ENCODE results near the gene MBOAT7. TPM values are rescaled to one million over a fixed set of nuclear protein-coding genes. Genes with fewer than 3 reads are reported as not detected.
"Not testable (repeated sequence)": the region's sequence is repeated elsewhere in the genome, so short reads cannot be mapped to it uniquely, and the experiment has no call there.

MBOAT7 gene, protein sequence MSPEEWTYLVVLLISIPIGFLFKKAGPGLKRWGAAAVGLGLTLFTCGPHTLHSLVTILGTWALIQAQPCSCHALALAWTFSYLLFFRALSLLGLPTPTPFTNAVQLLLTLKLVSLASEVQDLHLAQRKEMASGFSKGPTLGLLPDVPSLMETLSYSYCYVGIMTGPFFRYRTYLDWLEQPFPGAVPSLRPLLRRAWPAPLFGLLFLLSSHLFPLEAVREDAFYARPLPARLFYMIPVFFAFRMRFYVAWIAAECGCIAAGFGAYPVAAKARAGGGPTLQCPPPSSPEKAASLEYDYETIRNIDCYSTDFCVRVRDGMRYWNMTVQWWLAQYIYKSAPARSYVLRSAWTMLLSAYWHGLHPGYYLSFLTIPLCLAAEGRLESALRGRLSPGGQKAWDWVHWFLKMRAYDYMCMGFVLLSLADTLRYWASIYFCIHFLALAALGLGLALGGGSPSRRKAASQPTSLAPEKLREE
- total RNA-seq (2014; rRNA removed; shearing (Covaris generic); ENCODE audit: low replicate concordance) = 85.6 and 90.0 TPM in 2 replicates

DNA sequence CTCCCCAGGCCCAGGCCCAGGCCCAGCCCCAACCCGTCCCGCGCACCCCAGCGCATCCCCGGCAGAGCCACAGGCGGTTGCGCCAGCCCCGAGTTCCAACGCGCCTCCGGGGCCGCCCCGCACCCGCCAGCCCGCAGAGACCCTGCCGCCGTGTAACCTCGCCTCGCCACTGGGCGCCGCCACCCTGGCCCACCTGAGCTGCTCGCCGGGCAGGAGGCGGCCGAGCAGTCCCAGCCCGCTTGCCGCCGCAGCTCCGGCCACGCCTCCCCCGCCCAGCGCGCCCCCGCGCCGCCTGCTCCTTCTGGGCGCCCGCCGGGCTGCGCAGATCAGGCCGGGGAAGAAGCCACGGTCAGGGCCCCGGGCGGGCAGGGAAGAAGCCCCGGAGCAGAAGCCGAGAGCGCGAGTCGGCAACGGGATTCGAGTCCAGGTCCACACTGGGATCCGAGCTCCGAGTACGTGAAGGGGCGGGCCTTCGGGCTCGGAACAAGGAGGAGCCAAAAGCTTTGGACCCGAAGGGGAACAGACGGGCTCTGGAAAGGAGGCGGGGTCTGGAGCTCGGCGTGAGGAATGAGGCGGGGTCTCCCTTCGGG lies at the start of gene MBOAT7:
MBOAT7 (minus strand) TSS at position 436 of the 590 bp plus-strand sequence. CDS start 1,072 bp downstream, outside the sequence.
- Histone ChIP-seq H4K20me1 (ENCODE audit: insufficient read depth, low read depth, low read length) (no peaks in the 10 kb centered on the region), H3K27me3 (ENCODE audit: low read length) (no peaks in the 10 kb centered on the region), H2AFZ (ENCODE audit: low read length) (peak within 1 kb of the TSS; percentile 68), H3K27ac (ENCODE audit: low read length) (peak within 1 kb of the TSS; percentile 83), H3K9me2 (replicated peaks; ENCODE audit: insufficient read depth, low read length) (no peaks in the 10 kb centered on the region), H3K9ac (ENCODE audit: low read length) (peak within 1 kb of the TSS; percentile 90), H3K4me3 (ENCODE audit: low read length) (peak within 1 kb of the TSS; percentile 76), H3K4me2 (ENCODE audit: low read depth, low read length, poor library complexity, severe bottlenecking) (peak within 1 kb of the TSS; percentile 90), H3K4me1 (ENCODE audit: low read length) (peaks cover 22% of the 10 kb centered on the region), H3K9me3 (ENCODE audit: low read length) (no peaks in the 10 kb centered on the region), H3K79me2 (ENCODE audit: low read length) (peaks cover 47% of the 10 kb centered on the region), H3K36me3 (ENCODE audit: insufficient read depth, low read length) (peaks cover 15% of the 10 kb centered on the region; the same call in 1 of the 2 replicates)
- DNase-seq = no peak

GRCh38 chr19:54233941-54234340 lies 44.6 kb upstream of the MBOAT7 start:
- no peak for DNase-seq
- Histone ChIP-seq H3K4me1 (ENCODE audit: low read length) (no peaks in the 10 kb centered on the region), H3K36me3 (ENCODE audit: insufficient read depth, low read length) (no peaks in the 10 kb centered on the region), H2AFZ (ENCODE audit: low read length) (no peak overlapping the region), H4K20me1 (ENCODE audit: insufficient read depth, low read depth, low read length) (no peaks in the 10 kb centered on the region), H3K9me2 (replicated peaks; ENCODE audit: insufficient read depth, low read length) (no peaks in the 10 kb centered on the region), H3K27me3 (ENCODE audit: low read length) (no peaks in the 10 kb centered on the region), H3K9me3 (ENCODE audit: low read length) (no peaks in the 10 kb centered on the region), H3K79me2 (ENCODE audit: low read length) (no peaks in the 10 kb centered on the region), H3K27ac (ENCODE audit: low read length) (no peak overlapping the region), H3K4me2 (ENCODE audit: low read depth, low read length, poor library complexity, severe bottlenecking) (no peak overlapping the region), H3K9ac (ENCODE audit: low read length) (no peak overlapping the region), H3K4me3 (ENCODE audit: low read length) (no peak overlapping the region)

- H3K36me3 ChIP-seq (ENCODE audit: insufficient read depth, low read length) = no peaks in the 10 kb centered on the region
- H3K27ac ChIP-seq (ENCODE audit: low read length) = no peak overlapping the region
- no peak overlapping the region for H3K4me2 ChIP-seq (ENCODE audit: low read depth, low read length, poor library complexity, severe bottlenecking)
- H3K4me1 ChIP-seq (ENCODE audit: low read length) = no peaks in the 10 kb centered on the region
- H3K79me2 ChIP-seq (ENCODE audit: low read length) = no peaks in the 10 kb centered on the region
- peak; percentile 95 for DNase-seq
- no peaks in the 10 kb centered on the region for H4K20me1 ChIP-seq (ENCODE audit: insufficient read depth, low read depth, low read length)
- H3K4me3 ChIP-seq (ENCODE audit: low read length) = no peak overlapping the region
- H3K9ac ChIP-seq (ENCODE audit: low read length) = peak overlapping the region; percentile 28; the same call in 1 of the 2 replicates
- no peaks in the 10 kb centered on the region for H3K9me3 ChIP-seq (ENCODE audit: low read length)
- no peaks in the 10 kb centered on the region for H3K9me2 ChIP-seq (replicated peaks; ENCODE audit: insufficient read depth, low read length)
- H3K27me3 ChIP-seq (ENCODE audit: low read length) = no peaks in the 10 kb centered on the region
- H2AFZ ChIP-seq (ENCODE audit: low read length) = no peak overlapping the region
Measured at GRCh38 chr19:54231077-54231931, 41.9 kb upstream of the MBOAT7 start.

DNA sequence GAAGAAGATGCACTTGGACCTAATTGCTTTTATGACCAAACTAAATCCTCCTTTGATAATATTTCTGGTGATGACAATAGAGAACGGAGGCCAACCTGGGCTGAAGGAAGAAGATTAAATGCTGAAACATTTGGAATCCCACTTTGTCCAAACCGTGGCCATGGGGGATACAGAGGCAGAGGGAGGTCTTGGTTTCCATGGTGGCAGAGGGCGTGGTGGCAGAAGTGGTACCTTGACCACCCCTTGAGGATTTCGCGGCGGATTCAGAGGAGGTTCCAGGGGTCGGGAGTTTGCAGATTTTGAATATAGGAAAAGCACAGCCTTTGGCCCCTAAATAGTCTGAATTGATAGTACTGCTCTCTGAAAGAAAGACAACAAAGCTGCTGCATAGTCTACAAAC lies 40.7 kb upstream of the MBOAT7 start:
- H3K4me3 ChIP-seq (ENCODE audit: low read length) = no peak overlapping the region
- H4K20me1 ChIP-seq (ENCODE audit: insufficient read depth, low read depth, low read length) = no peaks in the 10 kb centered on the region
- no peaks in the 10 kb centered on the region for H3K36me3 ChIP-seq (ENCODE audit: insufficient read depth, low read length)
- no peak for DNase-seq
- H3K27ac ChIP-seq (ENCODE audit: low read length) = no peak overlapping the region
- no peaks in the 10 kb centered on the region for H3K27me3 ChIP-seq (ENCODE audit: low read length)
- H3K4me1 ChIP-seq (ENCODE audit: low read length) = no peaks in the 10 kb centered on the region
- H3K9me3 ChIP-seq (ENCODE audit: low read length) = no peaks in the 10 kb centered on the region
- H3K4me2 ChIP-seq (ENCODE audit: low read depth, low read length, poor library complexity, severe bottlenecking) = no peak overlapping the region
- H2AFZ ChIP-seq (ENCODE audit: low read length) = no peak overlapping the region
- no peak overlapping the region for H3K9ac ChIP-seq (ENCODE audit: low read length)
- no peaks in the 10 kb centered on the region for H3K79me2 ChIP-seq (ENCODE audit: low read length)
- H3K9me2 ChIP-seq (replicated peaks; ENCODE audit: insufficient read depth, low read length) = no peaks in the 10 kb centered on the region

DNA sequence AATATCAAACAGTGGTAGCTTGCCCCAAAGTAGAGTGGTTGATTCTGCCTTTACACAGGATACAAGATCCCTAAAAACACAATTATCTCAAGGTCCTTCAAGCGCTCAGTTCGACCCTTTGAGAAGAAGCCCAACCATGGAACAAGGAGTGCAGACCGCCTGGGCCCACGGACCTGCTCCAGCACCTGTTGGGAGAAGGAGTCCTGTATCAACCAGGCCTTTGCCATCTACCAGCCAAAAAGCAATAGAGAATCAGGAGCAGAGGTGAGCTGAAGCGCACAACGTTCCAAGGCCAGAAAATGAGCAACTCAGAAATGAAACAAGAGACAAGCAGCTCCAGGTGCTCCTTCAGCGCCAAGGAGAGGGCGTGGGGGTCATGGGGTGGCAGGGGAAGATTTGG lies 39.8 kb upstream of the MBOAT7 start:
- no peak overlapping the region for H2AFZ ChIP-seq (ENCODE audit: low read length)
- no peaks in the 10 kb centered on the region for H3K9me2 ChIP-seq (replicated peaks; ENCODE audit: insufficient read depth, low read length)
- no peak overlapping the region for H3K9ac ChIP-seq (ENCODE audit: low read length)
- H3K4me3 ChIP-seq (ENCODE audit: low read length) = no peak overlapping the region
- H3K9me3 ChIP-seq (ENCODE audit: low read length) = no peaks in the 10 kb centered on the region
- H3K27ac ChIP-seq (ENCODE audit: low read length) = no peak overlapping the region
- no peaks in the 10 kb centered on the region for H3K4me1 ChIP-seq (ENCODE audit: low read length)
- H3K79me2 ChIP-seq (ENCODE audit: low read length) = no peaks in the 10 kb centered on the region
- H3K36me3 ChIP-seq (ENCODE audit: insufficient read depth, low read length) = no peaks in the 10 kb centered on the region
- no peaks in the 10 kb centered on the region for H4K20me1 ChIP-seq (ENCODE audit: insufficient read depth, low read depth, low read length)
- no peak overlapping the region for H3K4me2 ChIP-seq (ENCODE audit: low read depth, low read length, poor library complexity, severe bottlenecking)
- DNase-seq = no peak
- H3K27me3 ChIP-seq (ENCODE audit: low read length) = no peaks in the 10 kb centered on the region

- H3K9me2 ChIP-seq (replicated peaks; ENCODE audit: insufficient read depth, low read length); H3K4me2 ChIP-seq (ENCODE audit: low read depth, low read length, poor library complexity, severe bottlenecking); H2AFZ ChIP-seq (ENCODE audit: low read length); H3K27me3 ChIP-seq (ENCODE audit: low read length); H3K36me3 ChIP-seq (ENCODE audit: insufficient read depth, low read length); H3K4me3 ChIP-seq (ENCODE audit: low read length); H3K9me3 ChIP-seq (ENCODE audit: low read length); DNase-seq; H3K4me1 ChIP-seq (ENCODE audit: low read length); H3K9ac ChIP-seq (ENCODE audit: low read length); H4K20me1 ChIP-seq (ENCODE audit: insufficient read depth, low read depth, low read length); H3K27ac ChIP-seq (ENCODE audit: low read length); H3K79me2 ChIP-seq (ENCODE audit: low read length): not testable (repeated sequence)
Measured at GRCh38 chr19:54224619-54225018, 35.2 kb upstream of the MBOAT7 start.

- H3K9ac ChIP-seq (ENCODE audit: low read length); H3K79me2 ChIP-seq (ENCODE audit: low read length); H3K4me3 ChIP-seq (ENCODE audit: low read length); H3K27me3 ChIP-seq (ENCODE audit: low read length); H3K9me3 ChIP-seq (ENCODE audit: low read length); DNase-seq; H3K4me2 ChIP-seq (ENCODE audit: low read depth, low read length, poor library complexity, severe bottlenecking); H3K9me2 ChIP-seq (replicated peaks; ENCODE audit: insufficient read depth, low read length); H2AFZ ChIP-seq (ENCODE audit: low read length); H3K36me3 ChIP-seq (ENCODE audit: insufficient read depth, low read length); H3K27ac ChIP-seq (ENCODE audit: low read length); H4K20me1 ChIP-seq (ENCODE audit: insufficient read depth, low read depth, low read length); H3K4me1 ChIP-seq (ENCODE audit: low read length): not testable (repeated sequence)
Measured at GRCh38 chr19:54223937-54224281, 34.5 kb upstream of the MBOAT7 start.

Measured in Karpas-422 (cell line).